GM18511 (cell line): ENCODE measurements around the gene COL6A2.

ENCODE experiments used
- ATAC-seq: cut with Tn5 transposase; IDR thresholded peaks from one replicate; pipeline ENCODE4 v1.9.1; 2021; ENCODE audit warnings: mild to moderate bottlenecking, moderate library complexity; ENCODE audit not compliant: unreplicated experiment

COL6A2 gene

DNA sequence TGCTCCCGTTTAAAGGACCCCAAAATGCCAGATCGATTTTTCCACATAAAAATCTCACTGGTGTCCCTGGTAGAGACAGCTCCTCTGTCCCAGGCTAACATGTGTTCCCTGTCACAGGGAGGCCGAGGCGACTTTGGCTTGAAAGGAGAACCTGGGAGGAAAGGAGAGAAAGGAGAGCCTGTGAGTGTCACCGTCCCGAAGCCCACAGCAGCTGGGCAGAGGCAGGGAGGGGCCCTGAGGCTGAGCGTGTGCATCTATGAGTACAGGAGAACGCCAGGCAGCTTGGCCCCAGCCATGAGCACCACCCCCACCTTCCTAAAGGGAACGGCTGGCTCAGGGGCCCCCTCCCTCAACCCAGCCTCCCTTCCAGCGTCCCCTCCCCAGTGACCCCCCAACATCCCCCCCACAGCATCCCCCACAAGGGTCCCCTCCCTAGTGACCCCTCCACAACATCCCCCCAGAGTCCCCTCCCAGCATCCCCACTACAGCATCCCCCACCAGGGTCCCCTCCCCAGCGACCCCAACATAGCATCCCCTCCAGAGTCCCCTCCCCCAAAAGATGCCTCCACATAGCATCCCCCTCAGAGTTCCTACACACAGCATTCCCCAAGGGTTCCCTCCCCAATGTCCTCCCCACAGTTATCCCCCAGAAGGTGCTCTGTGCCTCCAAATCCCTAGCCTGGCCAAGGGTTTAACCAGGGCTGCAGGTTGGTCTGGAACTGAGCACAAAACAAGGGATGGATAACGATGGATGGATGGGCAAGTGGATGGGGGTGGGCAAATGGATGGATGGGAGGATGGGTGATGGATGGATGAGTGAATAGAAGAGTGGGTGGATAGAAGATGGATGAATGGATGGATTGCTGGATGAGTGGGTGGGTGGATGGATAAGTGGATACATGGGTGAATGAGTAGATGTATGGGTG lies 25.1 kb downstream of the COL6A2 start:
- no peak for ATAC-seq

DNA sequence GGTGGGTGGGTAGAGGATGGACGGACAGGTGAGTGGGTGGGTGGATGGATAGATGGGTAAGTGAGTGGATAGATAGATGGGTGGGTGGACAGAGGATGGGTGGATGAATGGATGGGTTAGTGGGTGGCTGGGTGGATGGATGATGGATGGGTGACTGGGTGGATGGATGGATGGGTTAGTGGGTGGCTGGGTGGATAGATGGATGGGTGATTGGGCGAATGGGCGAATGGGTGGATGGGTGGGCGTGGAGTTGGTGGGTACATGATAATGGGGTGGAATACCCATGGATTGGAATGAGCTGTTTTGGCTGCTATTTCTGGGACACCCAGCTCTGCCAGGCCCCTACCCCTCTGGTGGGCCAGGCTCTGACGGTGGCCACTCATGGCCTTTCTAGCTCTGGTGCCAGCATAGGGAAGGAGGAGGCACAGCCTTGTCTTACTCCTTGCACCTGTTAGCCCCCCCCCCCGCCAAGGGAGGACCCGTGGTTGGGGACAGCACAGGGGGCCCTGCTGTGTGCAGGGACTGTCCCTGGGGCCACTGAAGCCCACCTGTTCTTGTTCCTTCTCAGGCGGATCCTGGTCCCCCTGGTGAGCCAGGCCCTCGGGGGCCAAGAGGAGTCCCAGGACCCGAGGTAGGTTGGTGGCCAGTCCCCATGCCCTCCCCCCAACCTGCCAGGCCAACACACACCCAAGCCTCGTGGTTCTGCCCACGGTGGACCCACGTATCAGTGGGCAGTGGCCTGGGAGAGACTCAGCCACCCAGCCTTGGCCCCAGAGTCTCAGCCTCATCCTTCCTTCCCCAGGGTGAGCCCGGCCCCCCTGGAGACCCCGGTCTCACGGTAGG lies 26.4 kb downstream of the COL6A2 start:
- ATAC-seq: no peak

DNA sequence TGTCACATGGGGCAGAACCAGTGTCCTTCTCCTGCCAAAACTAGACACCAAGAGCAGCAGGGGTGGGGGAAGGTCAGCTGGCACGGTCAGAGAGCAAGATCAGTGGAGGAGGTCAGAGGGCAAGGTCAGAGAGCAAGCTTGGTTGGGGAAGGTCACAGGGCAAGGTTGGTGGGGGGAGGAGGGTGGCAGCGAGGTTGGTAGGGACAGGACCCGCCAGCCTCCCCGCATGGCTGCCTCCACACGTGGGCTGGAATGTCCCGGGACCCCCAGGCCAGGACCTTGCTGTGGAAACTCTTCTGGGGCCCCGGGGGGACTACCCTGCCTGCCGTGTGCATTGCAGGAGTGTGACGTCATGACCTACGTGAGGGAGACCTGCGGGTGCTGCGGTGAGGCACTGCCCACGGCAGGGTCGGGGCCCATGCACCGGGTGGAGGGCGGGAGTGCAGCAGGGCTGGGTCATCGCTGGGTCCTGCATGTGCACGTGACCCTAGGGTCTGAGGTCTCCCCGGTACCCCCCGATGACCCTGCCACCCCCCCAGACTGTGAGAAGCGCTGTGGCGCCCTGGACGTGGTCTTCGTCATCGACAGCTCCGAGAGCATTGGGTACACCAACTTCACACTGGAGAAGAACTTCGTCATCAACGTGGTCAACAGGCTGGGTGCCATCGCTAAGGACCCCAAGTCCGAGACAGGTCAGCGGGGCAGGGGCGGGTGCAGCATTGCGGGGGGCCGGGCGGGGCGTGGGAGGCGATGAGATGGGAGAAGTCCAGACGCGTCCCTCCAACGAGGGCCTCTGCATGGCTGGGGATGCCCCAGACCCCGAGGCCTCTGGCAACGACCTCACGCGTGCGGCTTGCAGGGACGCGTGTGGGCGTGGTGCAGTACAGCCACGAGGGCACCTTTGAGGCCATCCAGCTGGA lies 27.3 kb downstream of the COL6A2 start:
- no peak for ATAC-seq

GRCh38 chr21:46125846-46126301 lies 28.0 kb downstream of the COL6A2 start:
- ATAC-seq: no peak

DNA sequence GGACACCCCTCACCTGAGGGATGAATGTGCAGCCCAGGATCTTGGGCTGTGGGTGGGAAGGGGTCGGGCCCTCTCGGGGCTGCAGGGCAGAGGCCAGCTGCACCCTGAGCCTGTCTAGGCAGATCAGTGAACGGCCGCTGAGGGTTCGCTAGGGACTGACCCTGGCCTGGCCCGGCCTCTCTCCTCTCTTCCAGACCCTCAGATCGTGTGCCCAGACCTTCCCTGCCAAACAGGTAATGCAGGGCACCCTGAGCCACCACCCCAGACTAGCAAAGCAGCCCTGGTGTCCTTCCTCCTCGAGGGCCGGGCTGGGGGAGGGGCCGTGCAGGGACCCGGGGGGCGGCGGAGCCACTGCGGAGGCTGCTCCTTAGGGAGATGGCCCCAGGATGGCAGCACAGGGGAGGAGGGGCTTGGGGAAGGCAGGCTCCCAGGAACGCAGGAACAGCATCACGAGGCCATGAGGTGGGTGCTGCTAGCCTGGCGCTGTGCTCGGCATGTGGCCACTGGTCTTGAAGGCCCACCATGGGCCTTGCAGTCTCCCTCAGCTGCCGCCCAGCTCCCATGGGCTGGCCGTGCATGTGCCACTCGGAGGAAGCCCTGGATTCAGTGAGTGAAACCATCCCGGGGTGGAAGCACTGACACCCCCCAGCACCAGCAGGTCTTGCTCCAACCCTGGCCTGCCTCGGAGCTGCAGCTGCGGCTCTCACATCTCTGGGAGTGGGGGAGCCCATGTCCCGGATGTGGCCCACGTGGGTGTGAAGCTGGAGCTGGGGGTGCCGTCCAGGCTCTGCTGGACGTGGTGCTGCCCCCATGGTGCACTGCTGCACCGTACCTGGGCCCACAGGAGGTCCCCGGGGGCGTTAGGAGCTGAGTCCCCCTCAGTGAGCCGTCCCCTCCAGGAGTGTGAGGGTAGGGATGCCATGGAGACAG lies 28.7 kb downstream of the COL6A2 start:
- no peak for ATAC-seq

DNA sequence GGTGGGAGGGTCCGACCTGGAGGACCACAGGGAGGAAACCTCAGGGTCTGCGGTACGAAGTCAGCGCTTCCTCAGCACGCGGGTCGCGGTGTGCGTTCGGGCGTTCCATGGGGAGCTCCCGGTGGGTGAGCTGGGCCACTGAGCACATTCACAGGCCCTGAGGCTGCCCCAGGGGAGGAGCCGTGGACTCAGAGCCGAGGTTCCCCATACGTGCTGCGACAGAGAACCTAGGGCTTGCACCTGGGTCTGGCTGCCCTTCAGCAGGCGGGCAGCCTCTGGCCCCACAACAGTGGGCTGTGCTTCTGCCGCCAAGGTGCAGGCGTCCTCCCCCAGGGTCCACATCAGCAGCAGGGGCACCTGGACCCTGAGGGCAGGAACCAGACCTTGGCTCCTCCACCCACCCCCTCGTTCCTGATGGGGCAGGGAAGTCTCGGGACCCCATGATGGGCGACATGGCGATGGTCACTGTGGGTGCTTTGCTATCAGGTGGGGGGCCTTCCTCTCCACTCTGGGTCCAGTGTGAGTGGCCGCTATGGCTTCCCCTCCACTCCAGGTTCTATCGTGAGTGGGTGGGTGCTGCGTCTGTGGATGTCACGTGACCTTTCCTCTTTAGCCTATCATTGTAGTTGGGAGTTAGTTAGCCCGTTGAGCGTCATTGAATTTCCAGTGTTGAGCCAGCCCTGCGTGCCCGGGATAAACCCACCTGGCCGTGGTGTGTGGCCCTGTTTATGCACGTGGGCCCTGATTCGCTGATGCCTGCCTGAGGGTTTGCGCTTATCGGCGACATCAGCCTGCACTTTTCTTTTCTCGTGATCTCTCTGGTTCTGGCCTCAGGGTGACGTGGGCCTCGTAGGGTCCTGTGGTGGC lies 29.6 kb downstream of the COL6A2 start:
- ATAC-seq: no peak

DNA sequence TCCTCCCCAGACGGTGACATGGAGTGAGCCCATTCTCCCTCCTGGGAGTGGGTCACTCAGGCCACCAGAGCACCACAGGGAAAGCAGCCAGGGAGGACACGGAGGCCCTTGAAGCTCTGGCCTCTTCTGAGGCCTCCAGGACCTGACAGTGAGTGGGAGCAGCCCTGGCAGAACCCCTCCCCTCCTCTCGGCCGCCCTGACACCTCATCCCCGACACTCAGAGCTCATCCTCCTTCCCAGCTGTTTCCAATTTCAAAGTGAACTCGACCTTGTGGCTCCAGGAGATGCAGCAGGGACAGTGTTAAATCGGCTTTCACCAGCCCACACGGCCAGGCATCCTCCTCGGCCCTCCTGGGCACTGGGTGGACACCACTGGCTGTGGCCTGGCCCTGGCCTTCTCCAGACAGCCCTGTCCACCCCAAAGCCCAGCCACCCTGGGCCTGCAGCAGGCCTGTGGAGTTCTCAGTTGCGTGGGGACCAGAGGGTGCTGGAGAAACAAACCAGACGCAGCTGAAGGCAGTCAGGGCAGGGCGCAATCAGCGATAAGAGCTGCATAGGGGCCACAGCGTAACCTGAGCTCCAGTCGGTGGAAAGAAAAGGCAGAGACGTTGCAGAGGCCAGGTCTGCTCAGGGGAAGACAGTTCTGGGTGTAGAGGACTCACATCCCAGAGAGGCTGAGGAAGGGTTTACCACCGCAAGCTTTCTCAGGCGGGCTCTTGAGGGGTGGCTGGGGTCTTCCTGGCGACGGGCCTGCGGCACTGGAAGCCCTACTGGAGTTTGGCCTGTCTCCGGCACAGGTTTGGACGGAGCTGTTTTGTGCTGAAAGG lies 30.4 kb downstream of the COL6A2 start:
- no peak for ATAC-seq

- no peak for ATAC-seq
Observed at GRCh38 chr21:46128933-46129571, 31.1 kb downstream of the COL6A2 start.

GRCh38 chr21:46129846-46130651 lies 32.1 kb downstream of the COL6A2 start:
- ATAC-seq: no peak

DNA sequence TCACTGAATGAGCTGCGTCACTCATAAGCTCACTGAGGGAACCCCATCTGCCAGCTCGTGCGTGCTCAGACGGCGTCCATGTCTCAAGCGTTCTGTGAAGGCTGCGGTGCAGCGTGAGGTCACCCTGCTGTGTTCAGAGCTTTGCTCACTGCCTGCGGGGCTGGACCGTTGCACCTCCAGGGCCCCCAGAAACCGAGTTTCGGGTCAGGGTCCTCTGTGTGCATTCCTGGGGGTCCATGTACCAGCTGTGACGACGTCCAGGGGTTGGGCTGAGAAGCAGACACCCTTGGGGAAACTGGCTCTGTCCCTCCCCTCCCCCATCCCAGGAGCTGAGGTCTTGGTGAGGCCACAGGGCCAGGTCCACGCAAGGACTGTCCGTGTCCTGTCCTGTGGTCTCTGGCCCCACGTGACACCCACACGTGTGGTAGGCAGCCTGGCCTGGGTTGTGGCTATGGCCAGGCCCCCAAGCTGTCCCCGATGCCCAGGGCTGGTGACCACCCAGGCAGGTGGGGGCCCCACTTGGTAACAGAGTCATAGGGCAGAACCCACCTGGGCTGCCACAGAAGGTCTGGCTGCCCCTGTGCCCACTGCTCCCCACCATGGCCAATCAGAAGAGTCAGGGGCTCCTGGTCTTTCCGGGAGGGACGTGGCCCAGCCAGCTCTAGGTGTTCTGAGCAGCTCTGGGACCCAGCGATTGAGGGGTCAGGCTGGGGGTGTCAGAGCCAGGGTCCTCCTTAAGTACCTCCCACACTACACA lies 33.1 kb downstream of the COL6A2 start:
- no peak for ATAC-seq

DNA sequence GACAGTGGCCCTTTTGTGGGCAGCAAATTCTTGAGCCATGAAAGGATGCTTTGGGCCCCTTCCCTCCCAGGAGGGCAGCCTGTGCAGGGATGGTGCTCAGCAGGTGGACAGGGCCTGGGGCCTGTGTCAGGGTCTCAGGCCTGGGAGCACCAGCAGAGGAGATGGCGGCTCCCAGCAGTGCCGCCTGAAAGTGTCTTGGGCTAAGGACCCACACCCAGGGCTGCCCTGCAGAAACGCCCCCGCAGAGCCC lies 33.6 kb downstream of the COL6A2 start:
- no peak for ATAC-seq

DNA sequence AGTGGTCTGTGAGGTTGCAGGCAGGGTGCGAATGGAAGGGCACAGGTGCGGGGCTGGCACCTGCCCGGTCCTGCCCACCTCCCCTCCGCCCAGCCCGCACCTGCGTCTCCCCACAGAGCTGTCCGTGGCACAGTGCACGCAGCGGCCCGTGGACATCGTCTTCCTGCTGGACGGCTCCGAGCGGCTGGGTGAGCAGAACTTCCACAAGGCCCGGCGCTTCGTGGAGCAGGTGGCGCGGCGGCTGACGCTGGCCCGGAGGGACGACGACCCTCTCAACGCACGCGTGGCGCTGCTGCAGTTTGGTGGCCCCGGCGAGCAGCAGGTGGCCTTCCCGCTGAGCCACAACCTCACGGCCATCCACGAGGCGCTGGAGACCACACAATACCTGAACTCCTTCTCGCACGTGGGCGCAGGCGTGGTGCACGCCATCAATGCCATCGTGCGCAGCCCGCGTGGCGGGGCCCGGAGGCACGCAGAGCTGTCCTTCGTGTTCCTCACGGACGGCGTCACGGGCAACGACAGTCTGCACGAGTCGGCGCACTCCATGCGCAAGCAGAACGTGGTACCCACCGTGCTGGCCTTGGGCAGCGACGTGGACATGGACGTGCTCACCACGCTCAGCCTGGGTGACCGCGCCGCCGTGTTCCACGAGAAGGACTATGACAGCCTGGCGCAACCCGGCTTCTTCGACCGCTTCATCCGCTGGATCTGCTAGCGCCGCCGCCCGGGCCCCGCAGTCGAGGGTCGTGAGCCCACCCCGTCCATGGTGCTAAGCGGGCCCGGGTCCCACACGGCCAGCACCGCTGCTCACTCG lies 34.1 kb downstream of the COL6A2 start:
- ATAC-seq: no peak

GRCh38 chr21:46135782-46136395 lies 38.0 kb downstream of the COL6A2 start:
- no peak for ATAC-seq

DNA sequence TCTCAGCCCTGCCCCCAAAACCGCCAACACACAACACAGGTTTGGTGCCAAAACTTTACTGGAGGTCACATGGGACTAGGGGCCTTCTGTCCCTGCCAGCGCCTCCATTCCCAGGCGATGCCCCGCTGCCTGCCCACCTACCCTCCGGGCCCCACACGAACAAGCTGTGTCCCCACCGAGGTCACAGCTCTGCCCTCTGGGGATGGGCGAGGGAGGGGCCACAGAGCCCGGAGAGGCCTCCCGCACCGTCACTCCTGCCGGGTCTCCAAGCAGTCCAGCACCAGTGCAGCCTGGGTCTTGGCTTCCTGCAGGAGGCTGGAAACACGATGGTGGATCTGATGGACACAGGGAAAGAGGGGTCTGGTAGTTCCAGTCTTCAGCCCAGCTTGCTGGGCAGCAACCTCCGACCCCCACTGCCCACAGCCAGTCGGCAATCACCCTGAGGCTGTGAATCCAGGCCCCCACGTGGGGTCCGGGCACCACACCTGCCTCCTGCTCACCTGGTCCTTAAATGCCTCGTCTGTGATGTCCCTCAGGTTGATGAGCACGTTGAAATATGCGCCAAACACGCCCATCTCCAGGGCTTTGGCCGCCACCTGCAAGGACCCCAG lies 38.9 kb downstream of the COL6A2 start:
- no peak for ATAC-seq
